ENCODE measurements around the gene MKS1. TPM values are rescaled to one million over a fixed set of nuclear protein-coding genes. Genes with fewer than 3 reads are reported as not detected.

MKS1 gene
- total RNA-seq, 1 donor = 11.2 TPM

- TF ChIP-seq CTCF (IDR thresholded peaks at IDR 0.05; ENCODE audit: extremely low read depth, low read depth, low read length) = no peak
Measured at GRCh38 chr17:58247511-58248363, 28.7 kb upstream of the MKS1 start.

GRCh38 chr17:58246781-58247180 lies 27.7 kb upstream of the MKS1 start:
- Histone ChIP-seq H3K9me3 (ENCODE audit: low read depth, low read length) (no peaks in the 10 kb centered on the region), H4K20me1 (ENCODE audit: insufficient read depth, low read length) (no peaks in the 10 kb centered on the region), H2AFZ (ENCODE audit: low read length) (no peak overlapping the region), H3K4me2 (ENCODE audit: insufficient read depth, low read length) (no peak overlapping the region), H3K27me3 (ENCODE audit: insufficient read depth, low read length) (peaks cover 40% of the 10 kb centered on the region), H3K79me2 (ENCODE audit: insufficient read depth, low read length) (no peaks in the 10 kb centered on the region), H3K4me1 (ENCODE audit: insufficient read depth, low read length) (no peaks in the 10 kb centered on the region), H3K36me3 (ENCODE audit: insufficient read depth, low read length) (no peaks in the 10 kb centered on the region), H3K4me3 (ENCODE audit: insufficient read depth, low read length) (no peak overlapping the region), H3K27ac (ENCODE audit: low read depth, low read length) (no peak overlapping the region)
- no peak for TF ChIP-seq CTCF (IDR thresholded peaks at IDR 0.05; ENCODE audit: extremely low read depth, low read depth, low read length)
- no peak for DNase-seq (ENCODE audit: insufficient read length, low spot score, missing footprints)

More at GRCh38 chr17:58247511-58248363, 28.7 kb upstream of the MKS1 start:
- Histone ChIP-seq H3K4me3 (ENCODE audit: insufficient read depth, low read length) (no peak overlapping the region), H3K27ac (ENCODE audit: low read depth, low read length) (no peak overlapping the region), H3K4me1 (ENCODE audit: insufficient read depth, low read length) (no peaks in the 10 kb centered on the region), H4K20me1 (ENCODE audit: insufficient read depth, low read length) (no peaks in the 10 kb centered on the region), H3K79me2 (ENCODE audit: insufficient read depth, low read length) (no peaks in the 10 kb centered on the region), H2AFZ (ENCODE audit: low read length) (no peak overlapping the region), H3K4me2 (ENCODE audit: insufficient read depth, low read length) (no peak overlapping the region), H3K36me3 (ENCODE audit: insufficient read depth, low read length) (no peaks in the 10 kb centered on the region), H3K9me3 (ENCODE audit: low read depth, low read length) (no peaks in the 10 kb centered on the region), H3K27me3 (ENCODE audit: insufficient read depth, low read length) (peaks cover 32% of the 10 kb centered on the region)
- no peak for DNase-seq (ENCODE audit: insufficient read length, low spot score, missing footprints)

- no peaks in the 10 kb centered on the region for H3K9me3 ChIP-seq (ENCODE audit: low read depth, low read length)
- no peaks in the 10 kb centered on the region for H3K36me3 ChIP-seq (ENCODE audit: insufficient read depth, low read length)
- no peak overlapping the region for H3K4me2 ChIP-seq (ENCODE audit: insufficient read depth, low read length)
- DNase-seq (ENCODE audit: insufficient read length, low spot score, missing footprints) = no peak
- H3K4me1 ChIP-seq (ENCODE audit: insufficient read depth, low read length) = no peaks in the 10 kb centered on the region
- no peaks in the 10 kb centered on the region for H4K20me1 ChIP-seq (ENCODE audit: insufficient read depth, low read length)
- H2AFZ ChIP-seq (ENCODE audit: low read length) = no peak overlapping the region
- H3K79me2 ChIP-seq (ENCODE audit: insufficient read depth, low read length) = no peaks in the 10 kb centered on the region
- no peak overlapping the region for H3K4me3 ChIP-seq (ENCODE audit: insufficient read depth, low read length)
- TF ChIP-seq CTCF (IDR thresholded peaks at IDR 0.05; ENCODE audit: extremely low read depth, low read depth, low read length) = no peak
- peaks cover 42% of the 10 kb centered on the region for H3K27me3 ChIP-seq (ENCODE audit: insufficient read depth, low read length)
- no peak overlapping the region for H3K27ac ChIP-seq (ENCODE audit: low read depth, low read length)
Measured at GRCh38 chr17:58246104-58246740, 27.2 kb upstream of the MKS1 start.

GRCh38 chr17:58245428-58246103 lies 26.5 kb upstream of the MKS1 start:
- no peak overlapping the region for H3K27ac ChIP-seq (ENCODE audit: low read depth, low read length)
- TF ChIP-seq CTCF (IDR thresholded peaks at IDR 0.05; ENCODE audit: extremely low read depth, low read depth, low read length) = no peak
- H3K9me3 ChIP-seq (ENCODE audit: low read depth, low read length) = no peaks in the 10 kb centered on the region
- no peaks in the 10 kb centered on the region for H3K79me2 ChIP-seq (ENCODE audit: insufficient read depth, low read length)
- H3K4me3 ChIP-seq (ENCODE audit: insufficient read depth, low read length) = no peak overlapping the region
- H3K27me3 ChIP-seq (ENCODE audit: insufficient read depth, low read length) = peaks cover 44% of the 10 kb centered on the region
- H3K4me2 ChIP-seq (ENCODE audit: insufficient read depth, low read length) = no peak overlapping the region
- H3K4me1 ChIP-seq (ENCODE audit: insufficient read depth, low read length) = no peaks in the 10 kb centered on the region
- H2AFZ ChIP-seq (ENCODE audit: low read length) = no peak overlapping the region
- no peaks in the 10 kb centered on the region for H3K36me3 ChIP-seq (ENCODE audit: insufficient read depth, low read length)
- no peak for DNase-seq (ENCODE audit: insufficient read length, low spot score, missing footprints)
- H4K20me1 ChIP-seq (ENCODE audit: insufficient read depth, low read length) = no peaks in the 10 kb centered on the region

Data from osteoblast (primary cell).